Naive thymus-derived CD8-positive, alpha-beta T cell (primary cell): ENCODE measurements around the gene TXNRD2. TPM values are rescaled to one million over a fixed set of nuclear protein-coding genes. Genes with fewer than 3 reads are reported as not detected.
A peak's percentile ranks its signal among the peaks of the same experiment; 100 is the strongest.

Experiments
- ATAC-seq, 2 donors: fragments of 150-1000 bp; cut with Tn5 transposase in 1 of 2; sonication (Bioruptor Pico), chemical (Tn5 transposase) in 1 of 2; 1 replicate in 1 of 2; 2 replicates in 1 of 2; pipeline ENCODE4 v1.10.0; 2021; ENCODE audit warnings: mild to moderate bottlenecking in 2 of 2, moderate library complexity in 2 of 2
- POLR2A ChIA-PET: fragments of 350-600 bp; sonication (Branson Sonifier 250); formaldehyde crosslinking; loops from one replicate; lab custom pipeline; 2021; ENCODE audit warnings: antibody characterized with exemption; lab: Charles Lee
- DNase-seq, 10 donors: peaks; one replicate each; pipeline versions ENCODE4 v3.0.0 to v3.0.0-alpha.2; 2020 to 2022
- H3K27ac Mint-ChIP-seq, 10 donors: one replicate each; pipeline ENCODE4 v1.8.0; 2020 to 2022; ENCODE audit warnings: mild to moderate bottlenecking in 10 of 10, mixed read lengths in 10 of 10, moderate library complexity in 4 of 10, inconsistent platforms in 1 of 10
- H3K27me3 Mint-ChIP-seq, 5 donors: one replicate each; pipeline ENCODE4 v1.8.0; 2021 to 2022; ENCODE audit warnings: mixed read lengths in 5 of 5
- H3K36me3 Mint-ChIP-seq, 3 donors: one replicate each; pipeline ENCODE4 v1.8.0; 2020 to 2022; ENCODE audit warnings: mixed read lengths in 3 of 3, mild to moderate bottlenecking in 2 of 3, inconsistent platforms in 1 of 3
- H3K4me1 Mint-ChIP-seq, 4 donors: one replicate each; pipeline ENCODE4 v1.8.0; 2021 to 2022; ENCODE audit warnings: mixed read lengths in 4 of 4
- H3K4me3 Mint-ChIP-seq, 10 donors: one replicate each; pipeline ENCODE4 v1.8.0; 2020 to 2022; ENCODE audit warnings: mild to moderate bottlenecking in 10 of 10, mixed read lengths in 10 of 10, moderate library complexity in 6 of 10, inconsistent platforms in 1 of 10
- H3K9me3 Mint-ChIP-seq, 9 donors: one replicate each; pipeline ENCODE4 v1.8.0; 2020 to 2022; ENCODE audit warnings: mixed read lengths in 9 of 9, mild to moderate bottlenecking in 3 of 9, inconsistent platforms in 1 of 9, moderate library complexity in 1 of 9
- polyA plus RNA-seq, 3 donors: library from polyadenylated mRNA; unstranded; fragments of 300-500 nt; fragmentation: Illumina TruSeq; gene quantifications; one replicate each; pipeline ENCODE4 v1.2.3, GENCODE V29; 2021
- total RNA-seq, 8 experiments: library from RNA in 2 of 8; stranded (reverse) in 2 of 8; gene quantifications; one replicate each; pipeline ENCODE4 v1.2.3 and lab custom pipeline; 2021 to 2026

The TXNRD2 gene
- total and polyA plus RNA-seq, 5 experiments from 2014 or later = 6.5 to 33.8 (median 14.9) TPM

DNA sequence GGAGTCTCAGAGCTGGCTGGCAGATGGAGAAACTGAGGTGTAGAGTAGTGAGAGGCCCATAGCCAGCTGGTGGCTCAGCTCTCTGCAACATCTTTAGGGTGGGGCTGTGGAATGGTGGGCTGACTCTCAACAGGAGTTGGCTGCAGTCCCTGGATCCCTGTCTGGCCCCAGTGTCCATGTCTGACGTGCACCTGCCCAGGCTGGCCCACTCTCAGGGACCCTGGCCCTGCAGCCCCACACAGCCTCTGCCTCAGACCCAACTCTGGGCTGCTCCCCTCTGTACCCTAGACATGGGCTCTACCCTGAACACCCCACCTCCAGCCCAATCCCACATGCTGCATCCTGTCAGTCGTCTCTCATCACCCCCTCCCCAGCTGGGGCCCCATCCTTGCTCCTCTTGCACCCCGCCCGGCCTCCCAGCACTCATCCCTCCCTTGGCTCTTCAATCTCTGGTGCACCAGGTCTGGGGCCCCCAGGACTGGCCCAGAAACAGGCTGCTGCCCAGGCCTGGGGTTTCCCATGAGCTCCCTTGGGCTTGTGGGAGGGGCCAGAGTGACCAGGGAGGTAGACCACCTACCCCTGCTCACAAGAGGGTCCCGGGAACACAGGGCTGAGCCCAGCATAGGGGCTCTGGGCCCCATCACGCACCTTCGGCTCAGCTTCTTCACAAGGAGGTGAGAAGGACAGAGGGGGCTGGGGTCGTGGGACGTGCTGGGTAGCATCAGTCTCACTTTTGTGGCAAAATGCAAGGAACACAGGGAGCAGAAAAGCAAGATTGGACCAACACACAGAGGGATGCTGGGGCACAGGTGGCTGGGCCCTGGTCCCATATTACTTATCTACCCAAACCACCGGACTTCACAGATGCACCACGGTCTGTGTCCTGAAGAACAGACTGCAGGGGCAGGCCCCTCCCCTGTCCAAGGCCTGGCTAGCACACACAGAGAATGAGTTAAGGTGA is 43.5 kb upstream of the TXNRD2 start:
- Mint-ChIP-seq H3K4me1 (peaks cover 3 to 12% (median 9%) of the 10 kb centered on the region in 4 donors), H3K27me3 (no peaks in the 10 kb centered on the region), H3K9me3 (no peaks in the 10 kb centered on the region), H3K27ac (peak overlapping the region in 2 of 10 donors; percentile 5 to 25), H3K4me3 (peak overlapping the region; percentile 4 to 60 (median 19)), H3K36me3 (no peaks in the 10 kb centered on the region)
- ATAC-seq (no peak), DNase-seq (no peak)
- POLR2A ChIA-PET = no interaction called here

DNA sequence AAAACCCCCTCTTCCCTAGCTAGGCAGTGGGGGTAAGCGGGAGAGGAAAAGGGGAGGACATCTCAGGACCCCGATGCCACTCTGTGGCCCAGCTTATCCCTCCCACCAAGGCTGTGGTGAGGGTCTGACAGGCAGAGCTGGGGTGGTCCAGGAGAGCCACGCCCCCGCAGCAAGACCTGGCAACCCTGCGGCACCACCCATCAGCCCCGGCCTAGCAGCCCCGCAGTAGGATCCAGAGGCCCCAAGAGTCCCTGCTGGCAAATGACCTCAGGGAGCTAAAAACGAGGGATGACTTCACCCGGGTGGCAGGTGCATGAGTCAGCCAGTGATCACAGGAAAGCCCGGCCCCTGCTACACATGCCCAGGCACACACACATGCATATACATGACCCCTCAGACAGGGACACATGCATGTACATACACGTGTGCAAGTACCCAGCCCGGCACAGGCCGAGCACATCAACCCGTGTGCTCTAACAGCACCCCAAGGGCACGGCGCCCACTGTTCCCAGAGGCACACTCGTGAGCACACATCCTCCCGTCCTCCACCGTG is 42.7 kb upstream of the TXNRD2 start:
- peaks cover 3 to 12% (median 9%) of the 10 kb centered on the region in 4 donors for H3K4me1 Mint-ChIP-seq
- H3K27me3 Mint-ChIP-seq = no peaks in the 10 kb centered on the region
- H3K9me3 Mint-ChIP-seq = no peaks in the 10 kb centered on the region
- POLR2A ChIA-PET = no interaction called here
- no peaks in the 10 kb centered on the region for H3K36me3 Mint-ChIP-seq
- H3K4me3 Mint-ChIP-seq = peak overlapping the region in 1 of 10 donors; percentile 38
- ATAC-seq = no peak
- peak in 1 of 10 donors; percentile 43 for DNase-seq
- peak overlapping the region in 1 of 10 donors; percentile 29 for H3K27ac Mint-ChIP-seq

DNA sequence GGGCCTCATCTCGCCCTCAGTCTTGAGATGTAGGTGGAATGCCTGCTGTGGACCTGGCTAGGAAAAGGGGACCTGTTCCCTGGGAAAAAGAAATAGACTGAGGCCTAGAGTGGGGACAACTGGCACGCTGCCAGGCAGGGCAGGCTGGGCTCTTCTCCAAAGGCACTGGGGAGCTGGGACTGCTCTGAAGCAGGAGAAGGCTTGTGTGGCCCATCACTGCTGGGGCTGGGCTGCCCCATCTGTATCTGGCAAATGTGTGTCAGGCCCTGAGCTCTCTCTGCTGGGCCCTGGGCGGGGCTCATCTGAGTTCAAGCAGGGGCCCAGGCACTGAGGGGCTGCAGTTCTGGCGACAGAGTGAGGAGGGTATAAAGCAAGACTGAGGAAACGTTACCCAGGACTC is 42.1 kb upstream of the TXNRD2 start:
- POLR2A ChIA-PET = no interaction called here
- DNase-seq (peak in 1 of 10 donors; percentile 22), ATAC-seq (no peak)
- Mint-ChIP-seq H3K9me3 (no peaks in the 10 kb centered on the region), H3K36me3 (no peaks in the 10 kb centered on the region), H3K27me3 (no peaks in the 10 kb centered on the region), H3K4me3 (peak overlapping the region in 1 of 10 donors; percentile 38), H3K27ac (no peak overlapping the region), H3K4me1 (peaks cover 3 to 12% (median 9%) of the 10 kb centered on the region in 4 donors)

DNA sequence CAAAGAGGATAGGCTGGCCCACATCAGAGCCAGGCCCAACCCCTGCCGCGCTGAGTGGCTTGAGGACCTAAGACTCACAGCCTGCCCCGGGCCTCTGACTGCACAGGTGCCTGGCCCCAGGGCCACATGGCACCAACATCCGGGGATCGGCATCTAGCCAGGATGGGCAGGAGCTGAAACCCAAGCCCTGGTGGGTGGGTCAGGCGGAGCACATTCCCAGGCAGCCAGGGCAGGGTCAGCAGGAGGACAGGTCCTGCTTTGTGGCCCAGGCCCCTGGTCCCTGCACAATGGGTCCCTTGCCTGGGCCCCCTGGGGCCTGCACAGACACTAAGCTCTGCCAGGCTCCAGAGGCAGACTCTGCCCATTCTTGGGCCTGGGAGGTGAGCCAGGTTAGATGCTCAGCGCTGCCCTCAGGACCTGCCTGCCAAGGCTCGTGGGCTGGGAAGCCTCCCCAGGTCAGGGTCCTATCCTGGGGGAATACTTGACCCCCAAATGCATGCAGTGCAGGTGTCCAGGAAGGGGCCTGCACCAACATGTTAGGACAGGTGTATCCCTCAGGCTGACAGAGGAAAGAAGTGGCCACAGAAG is 41.5 kb upstream of the TXNRD2 start:
- ATAC-seq = no peak
- POLR2A ChIA-PET = no interaction called here
- no peak overlapping the region for H3K27ac Mint-ChIP-seq
- H3K36me3 Mint-ChIP-seq = no peaks in the 10 kb centered on the region
- peaks cover 3 to 12% (median 8%) of the 10 kb centered on the region in 4 donors for H3K4me1 Mint-ChIP-seq
- H3K9me3 Mint-ChIP-seq = no peaks in the 10 kb centered on the region
- DNase-seq = peak in 1 of 10 donors; percentile 51
- H3K4me3 Mint-ChIP-seq = no peak overlapping the region
- H3K27me3 Mint-ChIP-seq = no peaks in the 10 kb centered on the region

DNA sequence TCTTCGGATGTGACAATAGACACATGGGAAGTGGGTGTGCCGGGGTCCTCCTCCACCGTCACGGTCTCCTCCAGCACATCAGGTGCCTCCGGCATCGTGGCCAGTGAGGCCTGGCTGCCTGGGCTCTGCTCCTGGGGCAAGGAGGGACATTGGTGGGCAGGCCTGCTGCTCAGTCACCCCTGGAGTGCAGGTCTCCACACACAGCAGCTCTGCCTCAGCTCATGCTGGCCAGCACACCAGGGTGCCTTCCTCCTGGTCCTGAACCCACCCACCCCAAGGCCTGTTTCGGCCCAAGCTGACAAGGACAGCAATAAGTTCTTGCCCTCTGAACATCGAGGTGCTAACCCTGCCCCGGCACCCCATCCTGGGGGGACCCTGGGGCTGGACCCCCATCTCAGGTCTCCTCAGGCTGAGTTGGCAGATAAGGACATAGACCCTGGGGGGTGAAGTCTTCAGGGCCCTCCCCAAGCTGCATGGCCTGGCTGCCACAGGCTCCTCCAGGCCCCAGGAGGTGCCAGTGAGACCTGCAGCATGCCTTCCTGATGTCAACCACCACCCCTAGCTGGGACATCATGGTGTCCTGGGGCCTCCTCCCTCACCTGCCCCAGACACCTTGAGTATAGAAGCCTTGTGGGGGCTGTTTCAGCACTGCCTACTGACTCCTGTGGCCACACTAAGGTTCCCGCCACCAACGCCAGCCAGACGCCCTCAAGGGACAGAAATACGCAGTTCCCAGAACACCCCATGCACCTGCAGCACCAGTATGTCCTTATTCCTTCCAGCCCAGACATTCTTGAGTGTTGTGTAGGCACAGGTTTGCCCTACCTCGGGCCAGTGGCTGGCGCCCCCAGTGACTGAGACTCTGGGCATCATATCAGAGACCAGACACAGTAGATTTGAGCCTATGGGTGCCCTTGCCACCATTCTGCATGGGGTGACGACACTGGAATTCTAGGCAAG is 40.6 kb upstream of the TXNRD2 start:
- H3K4me1 Mint-ChIP-seq = peaks cover 3 to 12% (median 7%) of the 10 kb centered on the region in 4 donors
- no peaks in the 10 kb centered on the region for H3K9me3 Mint-ChIP-seq
- POLR2A ChIA-PET = no interaction called here
- DNase-seq (peak in 1 of 10 donors; percentile 55), ATAC-seq (no peak)
- H3K27ac Mint-ChIP-seq = no peak overlapping the region
- no peak overlapping the region for H3K4me3 Mint-ChIP-seq
- H3K36me3 Mint-ChIP-seq = no peaks in the 10 kb centered on the region
- H3K27me3 Mint-ChIP-seq = no peaks in the 10 kb centered on the region

DNA sequence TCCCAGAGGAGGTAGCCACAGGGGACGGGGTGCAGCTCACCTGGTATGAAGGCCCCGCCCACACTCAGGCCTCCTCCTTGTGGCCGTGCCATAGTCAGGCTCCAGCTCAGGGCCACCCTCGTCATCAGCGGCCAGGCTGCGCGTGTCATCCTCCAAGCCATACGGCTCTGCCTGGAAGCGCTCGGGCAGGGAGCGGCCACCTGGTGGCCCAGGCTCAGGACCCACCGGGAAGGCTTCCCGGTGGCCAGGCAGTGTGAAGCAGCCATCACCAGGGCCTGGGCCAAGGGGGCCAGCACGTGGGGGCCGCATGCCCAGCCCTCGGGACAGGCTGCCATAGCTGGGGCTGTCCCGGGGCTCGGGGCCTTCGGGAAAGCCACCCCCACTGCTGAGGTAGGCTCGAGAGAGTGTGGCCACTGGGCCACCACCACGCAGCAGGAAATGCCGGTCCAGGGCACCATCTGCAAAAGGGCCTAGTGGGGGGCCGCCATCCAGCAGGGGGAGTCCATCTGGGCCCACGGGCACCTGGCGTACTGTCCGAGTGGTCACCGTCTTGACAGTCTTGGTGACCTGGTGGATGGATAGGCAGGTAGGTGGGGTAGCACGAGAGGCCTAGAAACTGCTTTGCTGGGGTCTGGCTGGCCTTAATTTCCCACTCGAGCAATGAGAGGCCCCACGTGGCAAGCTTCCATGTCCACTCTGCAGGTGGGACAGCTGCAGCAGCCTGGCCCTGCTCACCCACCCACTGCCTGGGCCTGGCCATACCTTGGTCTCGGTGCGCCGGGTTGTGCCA is 39.7 kb upstream of the TXNRD2 start:
- DNase-seq (peak in 1 of 10 donors; percentile 35), ATAC-seq (no peak)
- H3K4me1 Mint-ChIP-seq = peaks cover 3 to 10% (median 6%) of the 10 kb centered on the region in 4 donors
- H3K27ac Mint-ChIP-seq = no peak overlapping the region
- no peaks in the 10 kb centered on the region for H3K27me3 Mint-ChIP-seq
- POLR2A ChIA-PET = no interaction called here
- H3K9me3 Mint-ChIP-seq = no peaks in the 10 kb centered on the region
- no peaks in the 10 kb centered on the region for H3K36me3 Mint-ChIP-seq
- no peak overlapping the region for H3K4me3 Mint-ChIP-seq

DNA sequence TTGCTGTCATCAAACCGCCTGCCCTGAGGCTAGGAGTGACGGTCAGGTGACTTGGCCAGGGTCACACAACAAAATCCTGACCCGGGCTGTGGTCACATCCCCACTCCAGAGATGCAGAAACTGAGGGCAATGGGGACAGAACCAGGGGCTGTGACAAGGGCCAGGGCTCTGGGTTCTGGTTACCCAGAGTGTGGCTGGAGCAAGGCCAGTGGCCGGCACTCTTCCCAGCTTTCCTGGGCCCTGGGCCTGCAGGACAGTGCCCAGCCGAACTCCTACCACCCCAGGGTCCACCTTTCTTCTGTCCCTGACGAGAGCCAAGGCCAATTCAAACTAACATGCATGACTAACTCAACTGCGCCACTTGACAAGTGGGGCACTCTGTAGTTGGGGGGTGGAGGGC is 39.1 kb upstream of the TXNRD2 start:
- no peak for ATAC-seq
- Mint-ChIP-seq H3K27me3 (no peaks in the 10 kb centered on the region), H3K9me3 (no peaks in the 10 kb centered on the region), H3K36me3 (no peaks in the 10 kb centered on the region), H3K27ac (no peak overlapping the region), H3K4me3 (no peak overlapping the region), H3K4me1 (peaks cover 3 to 6% (median 4%) of the 10 kb centered on the region in 4 donors)
- POLR2A ChIA-PET = no interaction called here
- DNase-seq = no peak

DNA sequence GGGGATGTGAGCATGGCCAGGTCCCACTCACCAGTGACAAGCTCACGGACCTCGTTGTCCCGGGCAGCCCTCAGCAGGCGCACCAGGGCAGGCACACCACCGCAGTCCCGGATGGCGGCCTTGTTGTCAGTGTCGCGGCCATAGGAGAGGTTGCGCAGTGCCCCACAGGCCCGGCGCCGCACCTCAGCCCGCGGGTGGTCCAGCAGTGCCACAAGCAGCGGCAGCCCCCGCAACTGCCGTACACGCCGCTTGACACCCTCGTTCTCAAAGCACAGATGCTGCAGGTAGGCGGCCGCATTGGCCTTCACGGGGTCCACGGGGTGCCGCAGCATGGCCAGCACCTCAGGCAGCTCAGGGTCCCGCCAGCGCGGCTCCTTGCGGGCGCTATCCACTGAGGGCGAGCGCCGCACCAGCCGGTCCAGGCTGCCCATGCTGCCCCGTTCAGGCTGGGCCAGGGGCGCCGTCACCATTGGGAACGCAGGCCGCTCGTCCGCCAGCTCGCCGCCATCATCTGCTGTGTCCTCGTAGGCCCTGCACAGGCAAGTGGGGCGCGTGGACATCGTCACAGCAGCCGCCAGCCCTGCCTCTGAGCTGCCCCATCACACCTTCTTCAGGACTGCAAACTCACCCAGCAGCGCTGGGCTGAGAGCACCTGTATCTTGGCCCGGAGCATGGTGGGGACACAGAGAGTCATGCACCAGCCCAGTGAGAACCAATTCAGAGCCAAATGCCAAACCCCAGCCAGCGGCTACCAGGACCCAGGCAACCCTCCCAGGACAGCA is 38.3 kb upstream of the TXNRD2 start:
- H3K27me3 Mint-ChIP-seq = no peaks in the 10 kb centered on the region
- peaks cover 6 to 8% (median 8%) of the 10 kb centered on the region in 4 donors for H3K4me1 Mint-ChIP-seq
- H3K36me3 Mint-ChIP-seq = no peaks in the 10 kb centered on the region
- H3K9me3 Mint-ChIP-seq = no peaks in the 10 kb centered on the region
- no peak overlapping the region for H3K4me3 Mint-ChIP-seq
- no peak for DNase-seq
- ATAC-seq = no peak
- peak overlapping the region in 1 of 10 donors; percentile 4 for H3K27ac Mint-ChIP-seq
- POLR2A ChIA-PET = no interaction called here

DNA sequence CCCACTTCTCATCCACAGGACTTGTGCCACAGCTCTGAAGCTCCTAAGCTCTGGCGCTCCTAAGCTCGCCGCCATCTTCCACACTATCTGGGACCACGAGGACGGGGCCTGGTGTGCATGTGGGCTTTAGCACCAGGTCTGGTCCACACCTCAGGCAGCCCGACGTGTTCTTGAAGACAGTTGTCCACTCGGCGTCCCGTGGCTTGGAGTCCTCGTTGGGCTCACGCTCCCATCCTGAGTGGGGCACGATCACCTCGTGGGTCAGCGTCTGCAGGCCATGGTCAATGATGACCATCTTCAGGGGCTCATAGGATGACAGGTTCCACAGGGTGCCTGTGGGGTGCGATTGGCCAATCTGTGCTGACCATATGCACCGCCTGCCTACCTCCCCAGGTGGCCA is 37.1 kb upstream of the TXNRD2 start:
- Mint-ChIP-seq H3K4me1 (peaks cover 7 to 17% (median 11%) of the 10 kb centered on the region in 4 donors), H3K27ac (no peak overlapping the region), H3K36me3 (no peaks in the 10 kb centered on the region), H3K27me3 (no peaks in the 10 kb centered on the region), H3K4me3 (no peak overlapping the region), H3K9me3 (no peaks in the 10 kb centered on the region)
- POLR2A ChIA-PET = no interaction called here
- ATAC-seq (no peak), DNase-seq (no peak)

DNA sequence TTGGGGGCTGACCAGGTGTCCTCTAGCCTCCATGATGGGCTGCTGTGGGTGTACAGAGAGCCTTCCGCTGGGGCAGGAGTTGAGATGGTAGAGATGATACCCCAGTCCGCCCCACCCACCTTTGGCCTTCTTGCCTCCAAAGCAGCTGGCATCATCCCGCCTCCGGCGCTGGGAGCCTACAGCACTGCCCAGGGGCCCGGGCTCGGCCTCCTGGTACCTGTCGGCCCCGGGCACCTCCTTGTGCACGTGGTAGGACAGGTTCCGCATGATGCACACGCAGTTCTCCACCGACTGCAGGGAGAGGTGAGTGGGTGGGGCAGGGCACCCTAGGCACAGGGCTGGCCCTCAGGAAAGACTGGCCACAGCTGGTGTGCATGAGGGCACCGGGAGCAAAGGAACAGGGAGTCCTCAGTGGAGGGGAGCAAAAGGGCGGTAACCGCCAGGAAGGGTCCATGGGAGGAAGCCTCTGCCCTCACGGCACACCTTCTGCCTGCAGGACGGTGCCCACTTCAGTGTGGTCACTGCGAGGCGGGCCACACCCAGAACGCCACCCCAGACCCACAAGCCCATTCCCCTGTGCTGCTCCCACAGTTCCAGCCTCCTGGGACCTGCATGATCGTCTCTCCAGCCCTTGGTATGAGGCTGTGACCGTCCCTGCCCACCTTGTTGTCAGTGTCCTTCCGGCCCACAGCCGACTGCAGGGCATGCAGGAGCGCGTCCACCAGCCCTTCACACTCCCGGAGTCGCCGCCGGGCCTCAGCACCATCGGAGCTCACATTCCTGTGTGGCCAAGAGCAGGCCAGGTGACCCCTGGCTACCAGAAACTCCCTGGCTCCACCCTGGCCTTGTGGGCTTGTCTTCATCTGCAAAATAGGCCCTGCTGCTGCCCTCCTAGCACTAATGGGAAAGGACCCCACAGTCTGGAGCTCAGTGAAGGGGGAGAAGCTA is 36.0 kb upstream of the TXNRD2 start:
- no peak overlapping the region for H3K4me3 Mint-ChIP-seq
- ATAC-seq = no peak
- H3K9me3 Mint-ChIP-seq = no peaks in the 10 kb centered on the region
- DNase-seq = no peak
- POLR2A ChIA-PET = no interaction called here
- H3K36me3 Mint-ChIP-seq = no peaks in the 10 kb centered on the region
- H3K4me1 Mint-ChIP-seq = peaks cover 7 to 17% (median 11%) of the 10 kb centered on the region in 4 donors
- H3K27ac Mint-ChIP-seq = no peak overlapping the region
- H3K27me3 Mint-ChIP-seq = no peaks in the 10 kb centered on the region
